HL-60 (cell line): ENCODE measurements around the gene KCNC1.

Source experiments
- CTCF ChIP-seq: IDR thresholded peaks from one replicate; pipeline ENCODE4 v1.5.1; 2011; ENCODE audit warnings: low read length, control low read depth, inconsistent platforms; ENCODE audit not compliant: insufficient read depth
- GABPA ChIP-seq: IDR thresholded peaks from 2 replicates; pipeline ENCODE4 v1.6.1; 2012; ENCODE audit warnings: low read depth
- POLR2AphosphoS5 ChIP-seq: IDR thresholded peaks from 2 replicates; pipeline ENCODE4 v1.6.1; 2012; ENCODE audit warnings: low read depth

GRCh38 chr11:17778352-17778751 is 43.8 kb downstream of the KCNC1 start:
- TF ChIP-seq CTCF, result no peak
- TF ChIP-seq POLR2AphosphoS5, result no peak
- no peak for TF ChIP-seq GABPA
